ENCODE measurements around the gene PRPF40B.

PRPF40B gene

GRCh38 chr12:49622501-49623141 lies 740 bp upstream of the PRPF40B start:
- no peak for DNase-seq (ENCODE audit: low read depth)
- H3K4me3 ChIP-seq (ENCODE audit: low read length), result peak overlapping the region; percentile 65
- TF ChIP-seq CTCF (IDR thresholded peaks at IDR 0.05; ENCODE audit: insufficient read depth, low read depth, low read length, missing control alignments), result no peak

- H3K4me3 ChIP-seq (ENCODE audit: low read length), result no peak overlapping the region
- no peak for TF ChIP-seq CTCF (IDR thresholded peaks at IDR 0.05; ENCODE audit: insufficient read depth, low read depth, low read length, missing control alignments)
- DNase-seq (ENCODE audit: low read depth), result peak; percentile 91
Observed at GRCh38 chr12:49624921-49625577, 1.7 kb downstream of the PRPF40B start.

- no peak for TF ChIP-seq CTCF (IDR thresholded peaks at IDR 0.05; ENCODE audit: insufficient read depth, low read depth, low read length, missing control alignments)
- no peak overlapping the region for H3K4me3 ChIP-seq (ENCODE audit: low read length)
- DNase-seq (ENCODE audit: low read depth), result peak; percentile 39
Observed at GRCh38 chr12:49626169-49626835, 2.9 kb downstream of the PRPF40B start.

GRCh38 chr12:49626836-49627235 lies 3.5 kb downstream of the PRPF40B start:
- H3K4me3 ChIP-seq (ENCODE audit: low read length), result no peak overlapping the region
- no peak for DNase-seq (ENCODE audit: low read depth)
- TF ChIP-seq CTCF (IDR thresholded peaks at IDR 0.05; ENCODE audit: insufficient read depth, low read depth, low read length, missing control alignments), result no peak

GRCh38 chr12:49627752-49628360 lies 4.5 kb downstream of the PRPF40B start:
- no peak for TF ChIP-seq CTCF (IDR thresholded peaks at IDR 0.05; ENCODE audit: insufficient read depth, low read depth, low read length, missing control alignments)
- DNase-seq (ENCODE audit: low read depth), result peak; percentile 53
- no peak overlapping the region for H3K4me3 ChIP-seq (ENCODE audit: low read length)

- no peak for DNase-seq (ENCODE audit: low read depth)
- no peak for TF ChIP-seq CTCF (IDR thresholded peaks at IDR 0.05; ENCODE audit: insufficient read depth, low read depth, low read length, missing control alignments)
- no peak overlapping the region for H3K4me3 ChIP-seq (ENCODE audit: low read length)
Observed at GRCh38 chr12:49631336-49631907, 8.1 kb downstream of the PRPF40B start.
